Transverse colon (tissue), 4 donors: ENCODE measurements around the gene KRTAP13-2. TPM values are rescaled to one million over a fixed set of nuclear protein-coding genes. Genes with fewer than 3 reads are reported as not detected.

ENCODE experiments used
- DNase-seq: peaks from one replicate; pipeline ENCODE4 v3.0.0-alpha.2; 2019
- H3K27ac ChIP-seq, 4 donors: fragments of 200-600 bp; sonication (generic); 2 replicates each; pipeline ENCODE4 v1.5.1; 2016 to 2018; ENCODE audit warnings: inconsistent platforms in 4 of 4
- H3K27me3 ChIP-seq: fragments of 200-600 bp; sonication (generic); 2 replicates; pipeline ENCODE4 v1.5.1; 2017; ENCODE audit warnings: inconsistent platforms
- H3K36me3 ChIP-seq, 4 donors: fragments of 200-600 bp; sonication (generic); 2 replicates each; pipeline ENCODE4 v1.5.1; 2017 to 2019; ENCODE audit warnings: inconsistent platforms in 4 of 4
- H3K4me1 ChIP-seq, 4 donors: fragments of 200-600 bp; sonication (generic); 2 replicates each; pipeline ENCODE4 v1.5.1; 2017 to 2020; ENCODE audit warnings: inconsistent platforms in 4 of 4
- H3K4me3 ChIP-seq, 4 donors: fragments of 200-600 bp; sonication (generic); 1 replicate in 1 of 4; 2 replicates in 3 of 4; pipeline versions ENCODE4 v1.5.1 to v1.6.1; 2017 to 2019; ENCODE audit warnings: inconsistent platforms in 4 of 4
- H3K9me3 ChIP-seq, 2 donors: fragments of 200-600 bp; sonication (generic); 2 replicates each; pipeline ENCODE4 v1.5.1; 2017 to 2019; ENCODE audit warnings: inconsistent platforms in 2 of 2
- CTCF ChIP-seq, 5 experiments: fragments of 200-600 bp in 3 of 5; fragments of 450-650 bp in 2 of 5; sonication (generic) in 3 of 5; IDR thresholded peaks; 1 replicate in 2 of 5; 2 replicates in 3 of 5; pipeline ENCODE4 v1.5.1; 2016 to 2017; ENCODE audit warnings: antibody characterized with exemption in 5 of 5, inconsistent platforms in 3 of 5, mild to moderate bottlenecking in 2 of 5, moderate library complexity in 1 of 5
- EP300 ChIP-seq: sonication (generic); formaldehyde crosslinking; IDR thresholded peaks from one replicate; pipeline ENCODE4 v1.6.1; 2017; ENCODE audit warnings: antibody characterized with exemption, low read depth
- POLR2A ChIP-seq: fragments of 450-650 bp; IDR thresholded peaks from one replicate; pipeline ENCODE4 v1.6.1; 2016; ENCODE audit warnings: antibody characterized with exemption, mild to moderate bottlenecking, moderate library complexity
- POLR2AphosphoS5 ChIP-seq, 3 donors: sonication (generic); formaldehyde crosslinking; IDR thresholded peaks; one replicate each; pipeline ENCODE4 v1.6.1; 2016; ENCODE audit warnings: antibody characterized with exemption in 3 of 3
- WGBS, 2 donors: methylation state at CpG; one replicate each; pipeline ENCODE4 v1.1.5; 2018; ENCODE audit warnings: low coverage in 1 of 2; 5-methylcytosine and 5-hydroxymethylcytosine counted together
- in situ Hi-C, 4 donors: fragments of 200-750 bp; cut with MboI; loops; one replicate each; pipeline versions ENCODE4 v1.15.0 to v1.15.1; 2017; ENCODE audit warnings: low sequenced_read_pairs in 3 of 4, low pct_ligation_motif_present in 1 of 4, low pct_unique_long_range_greater_than_20kb in 1 of 4
- intact Hi-C: fragments of 100-400 bp; cut with DNase I; formaldehyde crosslinking; loops from one replicate; pipeline ENCODE4 v1.15.1; 2023; ENCODE audit warnings: low total_unique reads
- total RNA-seq, 4 donors: library from RNA; depleted of rRNA; stranded (reverse); fragments of >200 nt; gene quantifications; one replicate each; pipeline ENCODE4 v1.1.0, GENCODE V29; 2016

The KRTAP13-2 gene
- total RNA-seq, 4 donors from 2014 or later = 1.7 to 2.7 TPM; not detected in 2

DNA sequence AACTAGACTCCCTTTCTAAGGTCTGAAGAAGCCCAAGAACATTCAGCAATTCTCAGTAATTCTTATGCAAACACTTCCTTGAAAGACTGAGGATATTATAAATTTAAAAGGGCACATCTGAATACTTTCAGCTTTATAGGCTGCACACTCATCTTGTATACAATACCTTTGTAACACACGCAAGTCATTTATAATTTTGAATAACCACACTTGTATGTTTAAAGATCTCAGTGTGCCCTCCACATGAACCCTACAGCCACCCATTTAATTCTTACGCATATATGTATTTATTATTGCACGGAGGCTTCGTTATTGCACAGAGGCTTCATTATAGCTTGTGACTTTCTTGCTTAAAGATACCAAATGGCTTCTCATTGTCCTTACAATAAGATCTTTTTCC is 33.4 kb downstream of the KRTAP13-2 start:
- TF ChIP-seq POLR2AphosphoS5 (IDR thresholded peaks at IDR 0.05) (no peak), CTCF (IDR thresholded peaks at IDR 0.05) (no peak), EP300 (no peak), POLR2A (no peak)
- in situ Hi-C loops = loop anchor here in 2 of 4 donors (25.0 kb wide), 2 partner anchors 101 to 749 kb away; no protein-coding TSS in a partner anchor
- Histone ChIP-seq H3K27ac (no peak overlapping the region), H3K4me3 (no peak overlapping the region), H3K9me3 (no peaks in the 10 kb centered on the region), H3K4me1 (no peaks in the 10 kb centered on the region), H3K36me3 (no peaks in the 10 kb centered on the region), H3K27me3 (no peaks in the 10 kb centered on the region)
- DNase-seq = no peak
- WGBS, 2 donors = 65 to 71% methylated on average over 4 of the region's 4 CpGs
- intact Hi-C loops = no loop called here

- no peaks in the 10 kb centered on the region for H3K4me1 ChIP-seq
- no peak overlapping the region for H3K27ac ChIP-seq
- in situ Hi-C loops = loop anchor here in 2 of 4 donors (25.0 kb wide), 2 partner anchors 100 to 750 kb away; no protein-coding TSS in a partner anchor
- DNase-seq = no peak
- no peaks in the 10 kb centered on the region for H3K9me3 ChIP-seq
- H3K4me3 ChIP-seq = no peak overlapping the region
- intact Hi-C loops = no loop called here
- H3K36me3 ChIP-seq = no peaks in the 10 kb centered on the region
- no peaks in the 10 kb centered on the region for H3K27me3 ChIP-seq
- TF ChIP-seq EP300 (no peak), POLR2AphosphoS5 (IDR thresholded peaks at IDR 0.05) (no peak), CTCF (IDR thresholded peaks at IDR 0.05) (no peak), POLR2A (no peak)
Measured at GRCh38 chr21:30337772-30338171, 34.3 kb downstream of the KRTAP13-2 start.

- intact Hi-C loops (no loop called here), in situ Hi-C loops (loop anchor here in 2 of 4 donors (25.0 kb wide), 2 partner anchors 100 to 750 kb away; no protein-coding TSS in a partner anchor)
- Histone ChIP-seq H3K36me3 (no peaks in the 10 kb centered on the region), H3K4me3 (no peak within 1 kb of the TSS), H3K9me3 (no peaks in the 10 kb centered on the region), H3K27ac (no peak within 1 kb of the TSS), H3K4me1 (no peaks in the 10 kb centered on the region), H3K27me3 (no peaks in the 10 kb centered on the region)
- no peak for DNase-seq
- no peak for TF ChIP-seq EP300
- TF ChIP-seq POLR2AphosphoS5 (IDR thresholded peaks at IDR 0.05) = no peak
- TF ChIP-seq POLR2A = no peak
- no peak for TF ChIP-seq CTCF (IDR thresholded peaks at IDR 0.05)
- 76 to 100% methylated on average over 2 to 6 of the region's 6 CpGs for WGBS, 2 donors
Measured at GRCh38 chr21:30337276-30337744, 34.8 kb downstream of the KRTAP13-2 start, which contains the start of gene KRTAP27-1. TSS of gene KRTAP27-1 (minus strand) at chr21:30337694. CDS start at chr21:30337668, 26 bp downstream.

- intact Hi-C loops (no loop called here), in situ Hi-C loops (loop anchor here in 2 of 4 donors (25.0 kb wide), 2 partner anchors 99 to 751 kb away; no protein-coding TSS in a partner anchor)
- H3K4me1 ChIP-seq = no peaks in the 10 kb centered on the region
- no peaks in the 10 kb centered on the region for H3K9me3 ChIP-seq
- TF ChIP-seq POLR2A (no peak), POLR2AphosphoS5 (IDR thresholded peaks at IDR 0.05) (no peak), CTCF (IDR thresholded peaks at IDR 0.05) (no peak), EP300 (no peak)
- H3K4me3 ChIP-seq = no peak overlapping the region
- DNase-seq = no peak
- H3K27me3 ChIP-seq = no peaks in the 10 kb centered on the region
- 57 to 70% methylated on average over 2 of the region's 2 CpGs for WGBS, 2 donors
- no peaks in the 10 kb centered on the region for H3K36me3 ChIP-seq
- H3K27ac ChIP-seq = no peak overlapping the region
Measured at GRCh38 chr21:30336596-30336995, 35.5 kb downstream of the KRTAP13-2 start.
